HG02759 (cell line): Measurements from ENCODE around the gene OBSL1.

Source experiments
- ATAC-seq: cut with Tn5 transposase; IDR thresholded peaks from one replicate; pipeline ENCODE4 v1.9.1; 2021; ENCODE audit warnings: mild to moderate bottlenecking, moderate library complexity; ENCODE audit not compliant: unreplicated experiment

OBSL1 gene

GRCh38 chr2:219536967-219537366, 34.4 kb downstream of the OBSL1 start:
- ATAC-seq = no peak

- ATAC-seq = no peak
These were observed 34.9 kb downstream of the OBSL1 start for GRCh38 chr2:219536425-219536824.

DNA sequence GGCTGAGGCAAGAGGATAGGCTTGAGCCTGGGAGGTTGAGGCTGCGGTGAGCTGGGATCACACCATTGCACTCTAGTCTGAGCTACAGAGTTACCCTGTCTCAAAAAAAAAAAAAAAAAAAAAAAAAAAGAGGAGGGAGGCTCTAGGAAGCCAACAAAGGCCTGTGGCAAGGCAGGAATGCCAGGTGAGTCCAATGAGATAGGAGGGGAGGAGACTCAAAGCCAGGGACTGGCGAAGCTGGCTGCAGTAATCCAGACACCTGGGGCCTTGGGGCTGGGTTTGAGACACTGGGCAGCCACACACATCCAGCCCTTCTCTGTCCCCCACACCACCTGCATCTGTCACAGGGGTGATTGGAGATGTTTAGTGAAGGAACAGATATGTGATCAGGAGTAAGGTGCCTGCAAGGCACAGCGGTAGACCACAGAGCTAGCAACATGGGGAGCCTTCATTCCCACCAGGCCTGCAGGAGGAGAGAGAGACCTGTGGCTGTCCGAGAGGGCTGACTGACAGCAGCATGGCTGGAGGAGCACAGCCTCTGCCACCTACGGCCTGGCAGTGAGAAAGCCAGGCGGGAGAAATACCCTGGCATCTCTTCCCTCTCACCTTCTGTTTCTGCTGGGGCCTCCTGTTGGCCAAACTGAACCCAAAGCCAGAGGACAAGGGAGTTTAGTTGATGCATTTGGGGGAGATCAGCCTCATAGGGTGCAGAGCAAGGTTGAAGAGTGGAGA, 37.2 kb downstream of the OBSL1 start:
- ATAC-seq = no peak

GRCh38 chr2:219532378-219532649, 39.0 kb downstream of the OBSL1 start:
- no peak for ATAC-seq

DNA sequence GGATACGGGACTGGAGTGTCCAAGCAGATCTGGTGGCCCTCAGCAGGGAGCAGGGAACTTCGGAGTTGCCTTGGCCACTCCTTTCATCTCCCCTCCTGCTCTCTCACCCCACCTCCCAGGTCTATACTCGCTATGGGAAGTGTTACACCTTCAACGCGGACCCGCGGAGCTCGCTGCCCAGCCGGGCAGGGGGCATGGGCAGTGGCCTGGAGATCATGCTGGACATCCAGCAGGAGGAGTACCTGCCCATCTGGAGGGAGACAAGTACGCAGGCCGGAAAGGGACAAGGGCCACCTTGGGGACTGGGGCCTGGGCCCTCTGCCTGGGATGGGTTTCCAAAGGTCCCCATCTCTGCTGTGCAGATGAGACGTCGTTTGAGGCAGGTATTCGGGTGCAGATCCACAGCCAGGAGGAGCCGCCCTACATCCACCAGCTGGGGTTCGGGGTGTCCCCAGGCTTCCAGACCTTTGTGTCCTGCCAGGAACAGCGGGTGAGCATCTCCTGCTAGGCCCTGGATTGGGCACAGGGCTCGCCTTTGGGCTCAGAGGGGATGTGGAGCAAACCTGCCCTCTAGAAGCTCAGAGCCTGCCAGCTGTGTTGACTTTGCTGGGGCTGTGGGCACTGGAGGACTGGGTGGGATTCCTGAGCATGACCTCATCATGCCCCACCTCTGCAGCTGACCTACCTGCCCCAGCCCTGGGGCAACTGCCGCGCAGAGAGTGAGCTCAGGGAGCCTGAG, 39.5 kb downstream of the OBSL1 start:
- ATAC-seq = no peak

DNA sequence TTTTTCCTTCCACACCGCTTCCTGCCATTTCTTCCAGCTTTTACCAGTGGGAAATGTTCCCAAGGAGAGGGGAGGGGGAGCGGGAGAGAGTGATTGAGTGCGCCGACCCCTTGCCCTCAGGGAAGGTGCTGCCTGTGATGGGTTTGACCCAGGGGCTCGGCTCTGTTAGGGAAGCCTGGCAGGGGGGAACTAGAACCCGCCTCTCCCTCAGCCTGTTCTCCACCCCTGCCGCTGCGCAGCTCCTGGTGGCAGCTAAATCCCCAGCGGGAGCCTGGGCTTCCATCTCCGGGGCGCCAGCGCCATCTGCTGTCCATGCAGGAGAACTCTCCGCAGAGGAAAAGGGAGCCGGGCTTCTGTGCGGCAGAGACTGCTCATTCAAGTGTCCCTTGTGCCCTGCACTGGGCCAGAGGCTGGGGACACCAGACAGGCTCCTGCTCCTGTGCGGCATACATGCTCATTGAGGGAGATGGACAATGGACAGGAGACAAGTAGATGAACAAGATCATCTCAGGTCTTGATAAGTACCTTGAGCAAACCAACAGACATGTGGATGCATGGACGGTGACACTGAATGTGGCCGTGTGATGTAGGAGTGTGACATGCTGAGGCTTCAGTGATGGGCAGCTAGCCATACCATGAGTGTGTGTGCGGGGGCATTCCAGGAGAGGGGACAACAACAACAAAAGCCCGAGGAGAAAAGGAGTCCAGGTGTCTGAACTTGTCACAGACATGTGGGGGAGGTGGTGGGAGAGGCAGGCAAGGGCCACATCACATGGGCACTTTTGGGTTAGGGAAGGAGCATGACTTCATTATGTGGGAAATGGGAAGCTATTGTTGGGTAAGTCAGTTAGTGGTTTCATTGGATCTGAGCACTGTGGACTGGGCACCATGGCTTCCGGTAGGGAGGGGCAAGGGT, 41.0 kb downstream of the OBSL1 start:
- peak; percentile 89 for ATAC-seq

- no peak for ATAC-seq
These were observed 43.9 kb downstream of the OBSL1 start for GRCh38 chr2:219527472-219527871.

GRCh38 chr2:219527076-219527394, 44.3 kb downstream of the OBSL1 start:
- no peak for ATAC-seq

DNA sequence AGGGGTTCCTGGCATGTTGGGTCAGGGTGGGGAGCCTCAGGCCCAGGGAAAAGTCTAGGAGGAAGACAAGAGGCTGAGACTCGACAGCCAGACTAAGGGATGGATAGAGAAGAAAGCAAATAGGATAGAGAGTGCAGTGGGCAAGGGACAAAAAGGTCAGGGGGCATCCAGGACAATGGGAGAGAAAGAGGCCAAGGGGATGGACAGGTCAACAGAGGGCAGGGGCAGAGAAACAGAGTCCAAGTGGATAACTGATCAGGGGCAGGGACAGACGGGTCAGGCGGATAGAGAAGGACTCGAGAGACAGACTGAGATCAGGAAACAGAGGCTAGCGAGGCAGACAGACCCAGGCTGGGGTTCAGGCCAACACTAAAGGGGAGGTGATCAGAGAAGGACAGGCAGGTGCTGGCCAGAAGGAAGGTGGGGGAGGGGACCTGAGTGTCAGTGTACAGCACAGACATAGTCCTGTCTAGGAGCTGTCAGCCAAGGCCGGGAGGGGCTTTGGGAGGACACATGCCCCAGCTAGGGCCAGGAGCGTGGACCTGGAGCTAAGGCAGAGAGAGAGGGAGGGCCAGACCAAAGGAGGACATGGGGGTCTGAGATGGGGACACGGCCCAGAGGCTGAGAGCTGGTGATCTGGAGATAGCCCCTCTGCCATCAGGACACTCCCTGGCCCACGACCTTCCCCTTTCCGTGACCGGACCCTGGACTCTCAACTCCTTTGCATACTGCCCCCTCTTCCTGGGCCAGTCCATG, 44.8 kb downstream of the OBSL1 start:
- ATAC-seq = no peak

GRCh38 chr2:219525533-219526232, 45.7 kb downstream of the OBSL1 start:
- no peak for ATAC-seq

DNA sequence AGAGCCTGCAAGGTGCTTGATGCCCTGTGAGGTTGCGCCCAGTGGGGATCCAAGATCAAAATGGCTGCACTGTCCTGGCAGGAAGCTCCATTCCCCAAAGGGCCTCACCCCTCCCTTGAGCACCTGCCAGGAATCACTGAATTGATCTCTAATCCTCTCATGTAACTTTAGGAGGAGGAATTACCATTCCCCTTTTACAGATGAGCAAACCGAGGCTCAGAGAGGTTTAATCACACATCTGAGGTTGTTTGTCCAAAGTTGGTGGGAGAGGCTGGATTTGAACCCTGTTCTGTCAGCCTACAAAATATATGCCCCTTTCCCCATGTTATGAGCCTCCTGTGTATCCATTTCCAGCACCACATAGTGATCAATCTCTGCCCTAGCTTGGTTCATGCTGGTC, 46.5 kb downstream of the OBSL1 start:
- no peak for ATAC-seq

- ATAC-seq = no peak
These were observed 48.2 kb downstream of the OBSL1 start for GRCh38 chr2:219523031-219523671.

- no peak for ATAC-seq
These were observed 49.0 kb downstream of the OBSL1 start for GRCh38 chr2:219522111-219523030.

DNA sequence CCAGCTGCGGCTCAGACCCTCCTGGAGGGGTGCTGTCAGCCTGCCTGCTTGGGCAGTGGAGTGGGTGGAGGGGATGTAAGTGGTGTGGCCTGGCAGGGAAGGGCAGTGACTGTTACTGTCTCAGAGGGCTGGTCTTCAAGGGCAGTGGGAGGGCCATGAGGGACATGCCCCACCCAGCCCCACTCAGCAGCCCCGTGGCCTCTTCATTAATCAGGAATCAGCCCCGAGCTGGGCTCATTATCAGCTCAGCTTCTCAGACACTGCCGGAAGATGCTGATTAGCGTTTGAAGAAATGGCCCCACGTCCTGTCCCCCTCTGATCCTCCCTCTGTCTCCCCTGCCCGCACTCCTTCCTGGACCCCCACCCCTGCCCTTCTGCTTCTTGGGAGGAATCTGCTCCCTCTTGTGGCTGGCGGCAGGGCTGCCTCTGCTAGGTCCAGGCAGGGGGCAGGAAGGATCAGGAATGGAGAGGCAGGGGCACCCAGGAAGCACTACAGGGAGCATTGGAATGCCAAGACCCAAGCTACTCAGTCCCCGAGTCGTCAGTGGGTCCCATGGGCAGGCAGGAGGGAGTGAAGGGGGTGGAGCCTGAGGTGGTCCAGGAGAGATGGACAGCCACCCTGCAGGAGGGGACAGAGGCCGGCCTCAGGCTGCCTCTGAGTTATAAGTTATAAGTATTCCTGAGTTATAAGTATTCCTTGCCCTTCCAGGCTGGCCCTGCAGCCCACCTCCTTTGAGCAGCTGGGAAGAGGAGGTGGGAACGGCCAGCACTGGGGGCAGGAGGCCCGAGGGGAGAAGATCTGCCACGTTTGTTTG, 50.1 kb downstream of the OBSL1 start:
- ATAC-seq = no peak

- no peak for ATAC-seq
These were observed 51.3 kb downstream of the OBSL1 start for GRCh38 chr2:219520079-219520478.

DNA sequence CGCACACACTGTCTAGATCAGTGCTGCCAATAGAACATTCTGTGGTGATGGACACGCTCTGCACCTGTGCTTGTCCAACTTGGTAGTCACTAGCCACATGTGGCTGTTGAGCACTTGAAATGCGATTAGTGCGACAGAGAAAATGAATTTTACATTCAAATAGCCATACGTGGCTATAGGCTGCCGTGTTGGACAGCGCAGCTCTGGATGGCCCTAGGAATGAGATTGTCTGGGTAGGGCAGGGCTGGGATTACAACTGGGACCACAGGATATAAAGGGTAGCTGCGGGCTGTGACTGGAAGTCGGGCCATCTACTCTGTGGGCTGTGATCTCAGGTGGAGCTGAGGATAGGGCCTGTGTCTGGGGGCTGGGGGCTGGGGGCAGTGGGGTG, 51.8 kb downstream of the OBSL1 start:
- ATAC-seq = no peak

DNA sequence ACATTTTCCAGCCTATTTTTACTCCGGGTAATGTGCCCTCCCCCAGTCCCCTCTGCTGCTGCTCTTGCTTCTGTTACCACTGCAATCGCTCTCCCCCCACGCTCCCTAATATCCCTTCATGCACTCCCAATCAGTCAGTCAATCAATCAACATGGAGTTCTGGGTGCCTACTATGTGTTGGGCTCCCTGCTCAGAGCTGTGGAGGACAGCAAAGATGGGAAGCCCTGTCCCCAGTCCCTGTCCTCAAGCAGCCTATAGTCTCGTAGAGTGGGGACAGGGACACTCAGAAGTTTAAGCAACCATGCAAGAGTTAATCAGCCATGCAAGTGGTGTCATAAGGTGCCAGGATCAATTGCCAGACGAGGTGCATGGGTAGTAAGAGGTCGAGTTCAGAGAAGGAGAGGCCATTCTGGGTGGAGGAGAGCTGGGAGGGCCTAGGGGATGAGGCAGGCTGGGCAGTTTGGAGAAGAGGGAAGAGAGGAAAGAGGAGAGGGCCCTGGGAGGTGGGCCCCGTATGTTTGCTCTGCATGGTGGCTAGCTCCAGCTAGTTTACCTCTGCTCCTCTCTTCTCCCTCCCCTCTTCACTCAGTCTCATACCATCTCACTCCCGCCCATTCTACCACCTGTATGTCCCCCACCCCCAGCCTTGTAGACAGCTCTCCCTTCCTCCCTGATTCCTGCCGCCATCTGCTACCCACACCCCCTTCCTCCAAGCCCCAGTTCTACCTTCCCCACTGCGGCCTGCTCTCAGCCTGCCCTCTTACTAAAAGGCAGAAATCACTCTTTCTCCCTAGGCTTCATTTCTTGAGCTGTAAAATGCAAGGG, 53.2 kb downstream of the OBSL1 start:
- no peak for ATAC-seq
